Measurements from ENCODE around the gene TP53I13. TPM values are rescaled to one million over a fixed set of nuclear protein-coding genes. Genes with fewer than 3 reads are reported as not detected.

TP53I13 gene
- total and polyA plus RNA-seq, 2 of the 13 experiments (the other 11 are each of a cell fraction or from before 2014, with no cell fraction given): 16.9 to 25.7 TPM

DNA sequence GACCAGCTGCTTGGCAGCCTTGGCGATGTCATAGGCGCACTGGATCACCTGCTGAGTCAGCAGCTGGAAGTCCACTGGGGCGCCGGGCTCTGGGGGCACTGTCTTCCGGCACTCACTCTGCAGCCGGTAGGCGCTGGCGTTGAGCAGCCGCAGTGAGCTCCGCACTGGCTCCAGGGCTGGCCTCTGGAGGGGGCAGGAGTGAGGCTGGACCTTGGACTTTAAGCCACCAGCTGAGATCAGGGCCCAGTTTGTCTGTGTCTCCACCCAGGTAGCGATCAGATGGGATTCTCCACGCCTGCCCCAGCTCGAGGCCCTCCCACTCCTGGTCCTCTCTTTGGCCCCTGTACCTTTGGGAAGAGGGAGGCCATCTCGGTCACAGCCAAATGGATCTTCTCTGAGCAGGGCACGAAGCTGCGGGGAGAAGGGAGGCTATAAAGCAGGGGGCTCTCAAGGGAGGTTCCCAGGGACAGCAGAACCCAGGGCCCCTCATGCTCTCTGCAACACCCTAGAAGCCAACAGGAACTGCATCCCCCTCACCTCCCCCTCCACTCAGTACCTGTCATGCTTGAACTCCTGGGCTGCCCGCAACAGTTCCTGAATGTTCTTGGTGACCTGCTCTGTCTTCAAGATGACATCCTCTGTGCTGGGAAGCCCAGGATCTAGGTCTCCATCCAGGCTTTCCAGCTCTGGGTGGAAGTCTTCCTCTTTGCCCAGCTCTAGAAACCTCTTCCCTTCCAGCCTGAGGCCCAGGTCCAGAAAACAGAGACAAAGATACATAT is 6.4 kb downstream of the TP53I13 start (continued):
- TF ChIP-seq, protein P1, sequence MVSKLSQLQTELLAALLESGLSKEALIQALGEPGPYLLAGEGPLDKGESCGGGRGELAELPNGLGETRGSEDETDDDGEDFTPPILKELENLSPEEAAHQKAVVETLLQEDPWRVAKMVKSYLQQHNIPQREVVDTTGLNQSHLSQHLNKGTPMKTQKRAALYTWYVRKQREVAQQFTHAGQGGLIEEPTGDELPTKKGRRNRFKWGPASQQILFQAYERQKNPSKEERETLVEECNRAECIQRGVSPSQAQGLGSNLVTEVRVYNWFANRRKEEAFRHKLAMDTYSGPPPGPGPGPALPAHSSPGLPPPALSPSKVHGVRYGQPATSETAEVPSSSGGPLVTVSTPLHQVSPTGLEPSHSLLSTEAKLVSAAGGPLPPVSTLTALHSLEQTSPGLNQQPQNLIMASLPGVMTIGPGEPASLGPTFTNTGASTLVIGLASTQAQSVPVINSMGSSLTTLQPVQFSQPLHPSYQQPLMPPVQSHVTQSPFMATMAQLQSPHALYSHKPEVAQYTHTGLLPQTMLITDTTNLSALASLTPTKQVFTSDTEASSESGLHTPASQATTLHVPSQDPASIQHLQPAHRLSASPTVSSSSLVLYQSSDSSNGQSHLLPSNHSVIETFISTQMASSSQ (IDR thresholded peaks at IDR 0.05; ENCODE audit: low read depth): no peak
- TF ChIP-seq, protein P1 (CRISPR knock-in tag; IDR thresholded peaks at IDR 0.05; ENCODE audit: borderline replicate concordance): peak; percentile 76; the same call in 1 of the 2 replicates
- TF ChIP-seq TGIF2 (CRISPR knock-in tag; IDR thresholded peaks at IDR 0.05) (peak; percentile 88; the same call in 1 of the 2 replicates), ZSCAN30 (CRISPR knock-in tag; IDR thresholded peaks at IDR 0.05) (no peak), ZNF660 (CRISPR knock-in tag; IDR thresholded peaks at IDR 0.05; ENCODE audit: borderline replicate concordance, low read depth) (no peak), ZNF772 (CRISPR knock-in tag; IDR thresholded peaks at IDR 0.05) (peak; percentile 87), HOXA7 (CRISPR knock-in tag; IDR thresholded peaks at IDR 0.05) (no peak), ARNTL (CRISPR knock-in tag; IDR thresholded peaks at IDR 0.05) (peak; percentile 76), ZNF577 (CRISPR knock-in tag; IDR thresholded peaks at IDR 0.05; ENCODE audit: borderline replicate concordance, low read depth) (no peak), MXI1 (IDR thresholded peaks at IDR 0.05; ENCODE audit: borderline replicate concordance, low read depth, low read length) (peak; percentile 47; the same call in 1 of the 3 replicates), SP1 (IDR thresholded peaks at IDR 0.05) (no peak), SP1 (CRISPR knock-in tag; IDR thresholded peaks at IDR 0.05) (peak; percentile 37; the same call in 1 of the 2 replicates), MBNL3 (CRISPR knock-in tag; conservative IDR thresholded peaks at IDR 0.05) (no peak), MATR3 (CRISPR knock-in tag; IDR thresholded peaks at IDR 0.05) (no peak), SP140L (CRISPR knock-in tag; IDR thresholded peaks at IDR 0.05; ENCODE audit: borderline replicate concordance) (no peak), ZNF883 (CRISPR knock-in tag; IDR thresholded peaks at IDR 0.05; ENCODE audit: not compliant biosample characterization) (no peak), ZNF543 (CRISPR knock-in tag; IDR thresholded peaks at IDR 0.05) (no peak)
- TF ChIP-seq, protein P2, sequence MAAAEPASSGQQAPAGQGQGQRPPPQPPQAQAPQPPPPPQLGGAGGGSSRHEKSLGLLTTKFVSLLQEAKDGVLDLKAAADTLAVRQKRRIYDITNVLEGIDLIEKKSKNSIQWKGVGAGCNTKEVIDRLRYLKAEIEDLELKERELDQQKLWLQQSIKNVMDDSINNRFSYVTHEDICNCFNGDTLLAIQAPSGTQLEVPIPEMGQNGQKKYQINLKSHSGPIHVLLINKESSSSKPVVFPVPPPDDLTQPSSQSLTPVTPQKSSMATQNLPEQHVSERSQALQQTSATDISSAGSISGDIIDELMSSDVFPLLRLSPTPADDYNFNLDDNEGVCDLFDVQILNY (CRISPR knock-in tag; conservative IDR thresholded peaks at IDR 0.05): 0 out of 2 replicates have a peak, but pooled peaks have one; percentile 14
- TF ChIP-seq, protein P3, sequence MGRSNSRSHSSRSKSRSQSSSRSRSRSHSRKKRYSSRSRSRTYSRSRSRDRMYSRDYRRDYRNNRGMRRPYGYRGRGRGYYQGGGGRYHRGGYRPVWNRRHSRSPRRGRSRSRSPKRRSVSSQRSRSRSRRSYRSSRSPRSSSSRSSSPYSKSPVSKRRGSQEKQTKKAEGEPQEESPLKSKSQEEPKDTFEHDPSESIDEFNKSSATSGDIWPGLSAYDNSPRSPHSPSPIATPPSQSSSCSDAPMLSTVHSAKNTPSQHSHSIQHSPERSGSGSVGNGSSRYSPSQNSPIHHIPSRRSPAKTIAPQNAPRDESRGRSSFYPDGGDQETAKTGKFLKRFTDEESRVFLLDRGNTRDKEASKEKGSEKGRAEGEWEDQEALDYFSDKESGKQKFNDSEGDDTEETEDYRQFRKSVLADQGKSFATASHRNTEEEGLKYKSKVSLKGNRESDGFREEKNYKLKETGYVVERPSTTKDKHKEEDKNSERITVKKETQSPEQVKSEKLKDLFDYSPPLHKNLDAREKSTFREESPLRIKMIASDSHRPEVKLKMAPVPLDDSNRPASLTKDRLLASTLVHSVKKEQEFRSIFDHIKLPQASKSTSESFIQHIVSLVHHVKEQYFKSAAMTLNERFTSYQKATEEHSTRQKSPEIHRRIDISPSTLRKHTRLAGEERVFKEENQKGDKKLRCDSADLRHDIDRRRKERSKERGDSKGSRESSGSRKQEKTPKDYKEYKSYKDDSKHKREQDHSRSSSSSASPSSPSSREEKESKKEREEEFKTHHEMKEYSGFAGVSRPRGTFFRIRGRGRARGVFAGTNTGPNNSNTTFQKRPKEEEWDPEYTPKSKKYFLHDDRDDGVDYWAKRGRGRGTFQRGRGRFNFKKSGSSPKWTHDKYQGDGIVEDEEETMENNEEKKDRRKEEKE (IDR thresholded peaks at IDR 0.05): no peak
- TF ChIP-seq, protein P4, sequence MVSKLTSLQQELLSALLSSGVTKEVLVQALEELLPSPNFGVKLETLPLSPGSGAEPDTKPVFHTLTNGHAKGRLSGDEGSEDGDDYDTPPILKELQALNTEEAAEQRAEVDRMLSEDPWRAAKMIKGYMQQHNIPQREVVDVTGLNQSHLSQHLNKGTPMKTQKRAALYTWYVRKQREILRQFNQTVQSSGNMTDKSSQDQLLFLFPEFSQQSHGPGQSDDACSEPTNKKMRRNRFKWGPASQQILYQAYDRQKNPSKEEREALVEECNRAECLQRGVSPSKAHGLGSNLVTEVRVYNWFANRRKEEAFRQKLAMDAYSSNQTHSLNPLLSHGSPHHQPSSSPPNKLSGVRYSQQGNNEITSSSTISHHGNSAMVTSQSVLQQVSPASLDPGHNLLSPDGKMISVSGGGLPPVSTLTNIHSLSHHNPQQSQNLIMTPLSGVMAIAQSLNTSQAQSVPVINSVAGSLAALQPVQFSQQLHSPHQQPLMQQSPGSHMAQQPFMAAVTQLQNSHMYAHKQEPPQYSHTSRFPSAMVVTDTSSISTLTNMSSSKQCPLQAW (CRISPR knock-in tag; IDR thresholded peaks at IDR 0.05): peak; percentile 77
- TF ChIP-seq, protein P5, sequence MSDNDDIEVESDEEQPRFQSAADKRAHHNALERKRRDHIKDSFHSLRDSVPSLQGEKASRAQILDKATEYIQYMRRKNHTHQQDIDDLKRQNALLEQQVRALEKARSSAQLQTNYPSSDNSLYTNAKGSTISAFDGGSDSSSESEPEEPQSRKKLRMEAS (IDR thresholded peaks at IDR 0.05): peak; percentile 75

Measured in HepG2 (cell line).